ENCODE data around the gene KLHL14.

DNA sequence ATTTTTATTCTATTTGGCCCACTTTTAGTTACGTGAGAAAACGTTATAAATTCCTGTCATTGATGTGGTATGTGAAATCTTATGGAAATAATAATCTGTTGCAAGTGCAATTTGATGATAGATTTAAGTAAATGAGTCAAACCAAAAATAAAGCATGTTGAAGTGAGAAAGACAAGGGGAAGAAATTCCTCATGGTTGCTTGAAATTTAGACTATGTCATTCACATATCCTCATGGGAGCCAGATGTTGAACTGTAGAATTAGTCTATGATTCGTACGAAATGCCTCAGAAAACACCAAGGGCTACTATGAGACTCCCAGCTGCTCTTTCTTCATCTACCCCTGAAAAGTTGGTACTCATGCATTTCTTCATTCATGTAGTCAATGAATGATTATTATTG lies 55.7 kb downstream of the KLHL14 start:
- TF ChIP-seq, protein P1, sequence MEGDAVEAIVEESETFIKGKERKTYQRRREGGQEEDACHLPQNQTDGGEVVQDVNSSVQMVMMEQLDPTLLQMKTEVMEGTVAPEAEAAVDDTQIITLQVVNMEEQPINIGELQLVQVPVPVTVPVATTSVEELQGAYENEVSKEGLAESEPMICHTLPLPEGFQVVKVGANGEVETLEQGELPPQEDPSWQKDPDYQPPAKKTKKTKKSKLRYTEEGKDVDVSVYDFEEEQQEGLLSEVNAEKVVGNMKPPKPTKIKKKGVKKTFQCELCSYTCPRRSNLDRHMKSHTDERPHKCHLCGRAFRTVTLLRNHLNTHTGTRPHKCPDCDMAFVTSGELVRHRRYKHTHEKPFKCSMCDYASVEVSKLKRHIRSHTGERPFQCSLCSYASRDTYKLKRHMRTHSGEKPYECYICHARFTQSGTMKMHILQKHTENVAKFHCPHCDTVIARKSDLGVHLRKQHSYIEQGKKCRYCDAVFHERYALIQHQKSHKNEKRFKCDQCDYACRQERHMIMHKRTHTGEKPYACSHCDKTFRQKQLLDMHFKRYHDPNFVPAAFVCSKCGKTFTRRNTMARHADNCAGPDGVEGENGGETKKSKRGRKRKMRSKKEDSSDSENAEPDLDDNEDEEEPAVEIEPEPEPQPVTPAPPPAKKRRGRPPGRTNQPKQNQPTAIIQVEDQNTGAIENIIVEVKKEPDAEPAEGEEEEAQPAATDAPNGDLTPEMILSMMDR (IDR thresholded peaks at IDR 0.05; ENCODE audit: low read depth, low read length), result no peak
- TF ChIP-seq EZH2phosphoT487 (IDR thresholded peaks at IDR 0.05; ENCODE audit: low read depth), result no peak

Measured in OCI-LY3 (cell line).